GM11168 (cell line): Measurements from ENCODE around the gene SLC25A44.

Experiments used
- in situ Hi-C: fragments of 300-500 bp; cut with MboI; formaldehyde crosslinking; loops from one replicate; pipeline ENCODE4 v1.12.0; 2022; ENCODE audit warnings: low sequenced_read_pairs; ENCODE audit not compliant: unreplicated experiment

Gene SLC25A44, protein sequence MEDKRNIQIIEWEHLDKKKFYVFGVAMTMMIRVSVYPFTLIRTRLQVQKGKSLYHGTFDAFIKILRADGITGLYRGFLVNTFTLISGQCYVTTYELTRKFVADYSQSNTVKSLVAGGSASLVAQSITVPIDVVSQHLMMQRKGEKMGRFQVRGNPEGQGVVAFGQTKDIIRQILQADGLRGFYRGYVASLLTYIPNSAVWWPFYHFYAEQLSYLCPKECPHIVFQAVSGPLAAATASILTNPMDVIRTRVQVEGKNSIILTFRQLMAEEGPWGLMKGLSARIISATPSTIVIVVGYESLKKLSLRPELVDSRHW

DNA sequence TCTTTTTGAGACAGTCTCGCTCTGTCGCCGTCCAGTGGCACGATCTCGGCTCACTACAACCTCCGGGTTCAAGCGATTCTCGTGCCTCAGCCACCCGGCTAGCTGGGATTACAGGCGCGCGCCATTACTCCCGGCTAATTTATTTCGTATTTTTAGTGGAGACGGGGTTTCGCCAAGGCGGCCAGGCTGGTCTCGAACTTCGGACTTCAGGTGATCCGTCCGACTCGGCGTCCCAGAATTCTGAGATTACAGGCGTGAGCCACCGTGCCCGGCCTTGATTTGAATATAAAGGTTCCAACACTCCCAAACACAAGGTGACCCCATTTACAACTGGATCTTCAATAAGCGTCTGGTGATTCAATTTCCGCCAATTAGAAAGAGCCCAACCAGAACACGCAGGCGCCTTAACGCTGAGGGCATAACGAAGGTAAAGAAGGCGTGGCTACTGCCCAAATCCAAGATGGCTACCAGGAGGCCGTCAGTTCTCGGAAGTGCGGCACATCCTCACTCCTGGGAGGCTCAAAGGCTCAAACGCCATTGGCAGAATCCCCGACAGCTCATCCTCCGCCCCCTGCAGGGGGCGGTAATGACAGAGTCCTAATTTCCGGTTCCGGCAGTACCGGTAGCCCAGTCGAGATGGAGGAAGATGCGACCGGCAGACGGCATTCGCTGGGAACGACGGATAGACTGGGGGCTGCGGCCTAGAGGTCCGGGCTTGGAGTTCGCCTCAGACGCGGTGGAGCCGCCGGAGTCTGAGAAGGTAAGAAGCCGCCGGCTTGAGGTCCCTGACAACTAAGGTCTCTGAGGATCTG, at the start of gene SLC25A44:
TSS of gene SLC25A44 (plus strand) at position 617 of the 812 bp plus-strand sequence. CDS start 5,744 bp downstream, outside the sequence.
- in situ Hi-C loops, result no loop called here

DNA sequence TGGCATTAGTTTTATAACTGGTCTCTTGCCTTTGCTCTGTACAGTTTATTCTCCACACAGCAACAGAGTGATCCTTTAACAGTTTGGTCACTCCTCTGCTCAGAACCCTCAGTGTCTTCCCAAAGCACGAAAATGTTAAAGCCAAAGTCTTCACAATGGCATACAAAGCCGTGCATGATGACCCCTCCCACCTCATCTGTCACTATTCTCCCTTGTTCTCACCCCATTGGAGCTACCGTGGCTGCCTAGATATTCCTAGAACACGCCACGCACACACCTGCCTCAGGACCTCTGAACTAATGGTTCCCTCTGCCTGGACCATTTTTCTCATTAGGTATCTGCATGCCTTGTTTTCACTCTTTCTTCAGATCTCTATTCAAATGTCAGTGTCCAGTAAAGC, 49.2 kb upstream of the SLC25A44 start:
- in situ Hi-C loops, result loop anchor here (5.0 kb wide), 1 partner anchor 78 kb away; no protein-coding TSS in a partner anchor

DNA sequence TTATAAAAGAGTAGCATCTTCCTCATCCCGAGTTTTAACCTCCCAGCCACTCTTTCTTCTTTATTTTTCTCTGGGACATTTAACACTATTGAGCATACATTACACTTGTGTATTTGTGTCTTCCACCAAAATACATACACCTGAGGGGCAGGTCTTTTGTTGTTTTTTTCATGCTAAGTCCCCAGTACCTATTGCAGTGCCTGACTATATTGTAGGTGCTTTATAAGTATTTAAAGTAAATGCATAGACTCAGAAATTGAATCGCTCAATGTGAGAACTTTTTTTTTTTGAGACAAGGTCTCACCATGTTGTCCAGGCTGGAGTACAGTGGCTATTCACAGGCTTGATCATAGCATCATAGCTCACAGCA, 48.3 kb upstream of the SLC25A44 start:
- in situ Hi-C loops, result loop anchor here (5.0 kb wide), 1 partner anchor 77 kb away; no protein-coding TSS in a partner anchor

DNA sequence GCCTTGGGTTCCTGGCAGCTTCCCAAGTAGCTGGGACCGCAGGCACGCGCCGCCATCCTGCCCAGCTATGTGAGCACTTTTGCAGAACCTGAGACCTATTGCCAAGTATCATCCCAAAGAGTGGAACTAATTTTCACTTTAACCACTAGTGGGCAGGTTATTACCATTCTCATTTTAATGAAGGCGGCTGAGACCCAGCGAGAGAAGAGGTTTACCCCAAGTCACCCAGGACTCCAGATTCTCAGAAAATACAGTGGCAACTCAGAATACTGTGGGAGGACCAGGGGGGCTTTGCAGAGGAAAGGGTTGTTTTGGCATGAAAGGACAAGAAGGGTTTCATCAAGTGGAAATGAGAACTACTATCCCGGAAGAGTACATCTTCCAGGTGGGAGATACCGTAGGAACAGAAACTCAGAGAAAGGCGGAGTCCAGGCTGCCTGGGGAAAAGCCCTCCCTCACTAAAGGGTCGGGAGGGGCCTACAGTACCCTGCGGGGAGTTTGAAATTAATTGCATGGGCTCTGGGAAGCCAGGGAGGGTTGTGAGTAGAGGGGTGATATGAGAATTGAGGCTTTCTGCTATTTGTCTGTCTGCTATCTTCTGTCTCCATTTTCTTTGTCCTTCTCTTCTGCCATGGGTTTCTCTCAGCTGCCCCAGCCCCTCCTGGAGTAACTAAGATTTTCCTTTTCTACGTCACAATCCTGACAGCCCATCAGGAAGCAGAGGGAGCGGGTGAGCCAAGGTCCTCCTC, 47.7 kb upstream of the SLC25A44 start:
- in situ Hi-C loops, result loop anchor here (5.0 kb wide), 1 partner anchor 76 kb away; no protein-coding TSS in a partner anchor

DNA sequence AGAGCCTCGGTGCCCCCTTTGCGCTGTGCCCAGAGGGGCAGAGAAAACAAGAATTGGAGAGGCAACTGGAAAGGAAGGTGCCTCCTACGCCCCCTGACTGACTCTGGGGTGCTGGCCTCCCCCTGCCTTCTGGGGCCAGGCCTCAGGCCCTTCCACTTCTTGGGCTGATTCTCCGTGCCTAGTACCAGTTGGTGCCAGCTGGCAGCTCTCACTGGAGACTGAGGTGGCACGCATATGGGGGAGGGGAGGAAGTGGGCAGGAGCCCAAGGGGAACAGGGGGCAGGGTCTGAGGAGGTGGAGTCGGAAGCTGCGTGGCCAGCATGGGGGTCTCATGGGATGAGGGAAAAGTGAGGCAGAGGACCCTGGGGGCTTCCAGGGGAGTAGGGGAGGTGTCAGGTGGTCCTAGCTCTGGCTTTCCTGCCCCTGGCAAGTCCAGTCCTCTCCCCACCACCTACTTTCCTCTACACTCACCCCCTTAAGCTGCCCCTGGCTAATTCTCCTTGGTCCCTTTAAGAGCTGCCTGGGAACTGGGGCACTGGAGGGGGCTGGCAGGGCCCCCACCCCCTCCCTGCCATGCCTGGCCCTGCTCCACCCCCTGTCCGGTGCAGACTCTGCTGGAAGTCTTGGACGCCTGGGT, 47.0 kb upstream of the SLC25A44 start:
- in situ Hi-C loops, result loop anchor here (5.0 kb wide), 1 partner anchor 75 kb away; no protein-coding TSS in a partner anchor

DNA sequence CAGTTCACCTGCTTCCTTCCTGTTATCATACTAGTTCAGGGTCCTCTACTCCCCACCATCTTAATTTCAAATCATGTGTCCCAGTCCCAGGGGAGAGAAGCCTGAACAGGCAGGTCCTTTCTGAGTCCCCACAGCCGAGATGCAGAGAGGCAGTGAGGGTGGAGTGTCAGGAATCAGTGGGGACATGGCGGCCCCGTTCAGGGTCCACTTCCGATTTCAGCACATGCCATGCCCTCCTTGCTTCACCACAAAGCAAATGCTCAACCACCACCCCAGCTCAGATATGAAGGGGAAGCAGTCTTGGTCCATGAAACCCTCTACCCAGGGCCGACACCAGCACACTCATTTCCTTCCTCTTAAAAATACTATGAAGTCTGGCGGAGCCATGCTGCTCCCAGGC, 45.7 kb upstream of the SLC25A44 start:
- in situ Hi-C loops, result loop anchor here (5.0 kb wide), 1 partner anchor 74 kb away; no protein-coding TSS in a partner anchor

DNA sequence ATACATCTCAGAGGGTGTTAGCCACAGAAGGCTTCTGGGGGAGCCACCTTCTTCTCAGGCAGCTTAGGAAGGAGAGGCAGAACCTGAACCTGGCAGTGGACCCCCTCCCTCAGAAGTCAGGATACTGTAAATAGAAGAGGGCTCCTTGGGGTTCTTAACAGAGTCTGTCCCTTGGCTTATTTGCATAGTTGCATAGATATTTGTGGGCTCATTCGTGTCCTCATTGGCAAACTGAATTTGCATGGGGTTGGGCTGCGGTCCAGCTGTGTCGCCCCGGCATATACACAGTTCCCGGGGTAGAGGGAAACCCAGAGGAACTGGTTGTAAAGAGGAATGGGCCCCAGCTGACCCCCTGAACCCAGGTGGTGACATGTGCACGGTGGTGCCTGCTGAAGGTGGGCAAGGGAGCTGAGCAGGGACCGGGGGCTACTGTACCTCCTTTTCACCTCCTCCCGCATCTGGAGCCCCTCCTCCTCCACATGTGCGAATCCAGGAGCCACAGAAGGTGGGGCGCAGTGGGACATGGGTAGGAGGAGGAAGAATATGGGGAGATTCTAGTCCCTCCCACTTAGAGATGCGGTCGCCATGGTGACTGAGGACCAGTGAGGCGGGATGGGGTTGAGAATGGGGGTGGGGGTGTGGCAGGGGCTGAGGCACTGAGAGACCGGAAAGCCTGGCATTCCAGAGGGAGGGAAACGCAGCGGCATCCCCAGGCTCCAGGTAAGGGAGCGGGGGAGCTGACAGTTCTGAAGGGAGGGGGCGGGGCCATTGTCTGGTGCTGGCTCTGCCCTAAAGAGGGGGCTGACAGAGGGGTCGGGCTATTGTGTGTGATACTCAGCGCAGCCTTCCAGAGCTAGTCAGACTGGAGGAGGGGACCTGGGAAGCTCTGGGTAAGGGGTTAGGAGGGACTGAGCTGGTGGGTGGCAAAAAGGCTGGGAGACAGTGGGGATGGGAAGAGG, 44.3 kb upstream of the SLC25A44 start:
- in situ Hi-C loops, result loop anchor here (5.0 kb wide), 1 partner anchor 73 kb away; no protein-coding TSS in a partner anchor

DNA sequence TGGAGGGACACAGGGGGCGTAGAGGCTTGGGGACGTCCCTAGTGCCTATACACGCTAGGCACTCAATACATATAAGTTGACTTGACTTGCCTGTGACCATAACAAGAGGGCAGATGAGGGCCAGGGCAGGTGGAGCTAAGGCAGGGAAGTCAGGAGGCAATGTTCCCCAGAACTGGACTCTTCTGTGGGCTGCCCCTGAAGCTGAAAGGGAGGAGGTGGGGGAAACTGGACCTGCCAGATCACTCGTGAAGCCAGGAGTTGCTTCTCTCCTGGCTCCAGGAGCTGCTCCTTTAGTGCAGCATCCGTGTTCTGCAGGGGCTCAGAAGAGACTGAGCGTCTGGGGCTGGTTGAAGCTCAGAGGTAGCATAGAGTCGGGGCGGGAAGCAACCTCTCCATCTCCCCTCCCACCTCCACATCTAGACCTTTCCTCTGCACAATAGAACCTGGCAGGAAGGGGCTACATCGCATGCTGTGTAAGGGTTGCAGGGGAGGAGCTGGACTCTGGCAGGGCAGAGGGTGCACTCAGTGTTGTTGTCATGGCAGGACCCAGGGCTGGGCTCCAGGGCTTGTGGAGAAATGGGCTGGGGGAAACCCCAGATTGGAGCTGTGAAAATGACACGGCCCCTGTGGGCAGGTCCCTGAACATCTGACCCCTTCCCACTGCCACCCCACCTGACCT, 43.4 kb upstream of the SLC25A44 start:
- in situ Hi-C loops, result no loop called here

DNA sequence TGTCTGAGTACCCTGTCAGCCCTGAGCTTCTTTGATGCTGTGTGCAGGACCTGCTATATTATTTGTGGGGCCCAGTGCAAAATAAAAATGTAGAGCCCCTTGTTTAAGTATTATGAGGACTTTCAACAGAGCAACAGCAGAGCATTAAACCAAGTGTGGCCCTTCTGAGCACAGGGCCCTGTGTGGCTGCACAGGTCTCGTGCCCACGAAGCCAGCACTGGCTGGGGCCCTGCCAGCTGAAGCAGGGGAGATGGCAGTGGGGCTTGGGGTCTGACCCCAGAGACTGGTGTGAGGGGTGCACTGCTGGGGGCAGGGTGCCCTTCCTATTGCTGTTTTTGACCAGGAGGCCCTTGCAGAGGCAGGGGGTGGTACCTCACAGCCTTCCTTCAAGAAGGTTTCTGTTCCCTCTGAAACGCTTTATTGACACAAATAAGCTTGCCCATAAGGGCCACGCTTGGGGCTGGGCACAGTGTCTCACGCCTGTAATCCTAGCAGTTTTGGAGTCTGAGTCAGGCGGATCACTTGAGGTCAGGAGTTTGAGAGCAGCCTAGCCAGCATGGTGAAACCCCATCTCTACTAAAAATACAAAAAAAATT, 42.7 kb upstream of the SLC25A44 start:
- in situ Hi-C loops, result no loop called here

DNA sequence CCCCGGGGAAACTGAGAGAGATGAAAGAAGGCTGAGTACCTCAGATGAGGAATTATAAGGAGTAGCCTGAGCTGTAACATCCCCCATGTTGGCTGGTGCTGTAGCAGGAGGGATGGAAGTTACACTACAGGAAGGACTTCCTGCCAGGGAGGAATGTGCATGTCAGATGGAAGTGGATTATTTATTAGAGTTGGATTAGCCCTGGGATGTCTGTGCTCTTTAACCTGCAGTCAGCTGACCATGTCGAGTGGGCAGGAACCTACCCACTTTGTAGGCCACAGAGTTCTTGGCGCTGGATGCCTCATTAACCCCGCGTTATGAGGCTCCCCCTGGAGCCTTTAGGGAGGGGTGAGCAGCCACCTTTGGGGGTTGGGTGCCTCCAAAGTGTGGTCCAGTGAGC, 41.3 kb upstream of the SLC25A44 start:
- in situ Hi-C loops, result no loop called here

DNA sequence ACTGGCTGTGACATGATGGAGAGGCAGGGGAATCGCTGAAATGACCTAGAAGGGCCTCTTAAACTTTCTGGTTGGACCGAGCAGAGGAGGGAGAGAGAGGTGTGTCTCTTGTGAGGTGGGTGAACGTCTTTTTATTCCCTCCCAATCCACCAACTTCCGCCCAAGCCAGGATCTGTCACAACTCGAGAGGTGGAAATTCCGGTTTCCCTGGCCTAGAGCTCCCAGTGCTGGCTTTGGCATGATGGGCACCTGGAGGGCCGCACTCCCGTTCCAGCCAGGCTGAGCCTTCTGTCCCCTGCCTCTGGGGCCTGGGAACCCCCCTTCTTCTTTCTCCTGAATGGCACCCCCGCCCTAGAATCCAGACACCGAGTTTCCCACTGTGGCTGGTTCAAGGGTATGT, 40.5 kb upstream of the SLC25A44 start, which contains the start of gene SEMA4A:
TSS of gene SEMA4A (plus strand) at position 224 of the 400 bp plus-strand sequence. CDS start 994 bp downstream, outside the sequence.
- in situ Hi-C loops, result no loop called here

DNA sequence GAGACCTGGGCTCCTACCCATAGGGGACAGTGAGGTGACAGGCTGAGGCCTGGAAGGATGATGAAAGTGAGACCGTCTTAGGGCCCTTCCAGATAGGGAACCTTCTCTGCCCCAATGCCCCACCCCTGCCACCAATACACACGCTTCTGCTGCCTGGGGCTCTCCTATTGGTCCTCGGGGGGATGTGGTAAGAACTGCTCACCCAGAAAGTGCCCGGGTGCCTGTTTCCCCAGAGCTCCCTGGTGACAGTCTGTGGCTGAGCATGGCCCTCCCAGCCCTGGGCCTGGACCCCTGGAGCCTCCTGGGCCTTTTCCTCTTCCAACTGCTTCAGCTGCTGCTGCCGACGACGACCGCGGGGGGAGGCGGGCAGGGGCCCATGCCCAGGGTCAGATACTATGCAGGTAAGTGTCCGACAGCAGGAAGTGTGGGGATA, 39.6 kb upstream of the SLC25A44 start:
- in situ Hi-C loops, result no loop called here

DNA sequence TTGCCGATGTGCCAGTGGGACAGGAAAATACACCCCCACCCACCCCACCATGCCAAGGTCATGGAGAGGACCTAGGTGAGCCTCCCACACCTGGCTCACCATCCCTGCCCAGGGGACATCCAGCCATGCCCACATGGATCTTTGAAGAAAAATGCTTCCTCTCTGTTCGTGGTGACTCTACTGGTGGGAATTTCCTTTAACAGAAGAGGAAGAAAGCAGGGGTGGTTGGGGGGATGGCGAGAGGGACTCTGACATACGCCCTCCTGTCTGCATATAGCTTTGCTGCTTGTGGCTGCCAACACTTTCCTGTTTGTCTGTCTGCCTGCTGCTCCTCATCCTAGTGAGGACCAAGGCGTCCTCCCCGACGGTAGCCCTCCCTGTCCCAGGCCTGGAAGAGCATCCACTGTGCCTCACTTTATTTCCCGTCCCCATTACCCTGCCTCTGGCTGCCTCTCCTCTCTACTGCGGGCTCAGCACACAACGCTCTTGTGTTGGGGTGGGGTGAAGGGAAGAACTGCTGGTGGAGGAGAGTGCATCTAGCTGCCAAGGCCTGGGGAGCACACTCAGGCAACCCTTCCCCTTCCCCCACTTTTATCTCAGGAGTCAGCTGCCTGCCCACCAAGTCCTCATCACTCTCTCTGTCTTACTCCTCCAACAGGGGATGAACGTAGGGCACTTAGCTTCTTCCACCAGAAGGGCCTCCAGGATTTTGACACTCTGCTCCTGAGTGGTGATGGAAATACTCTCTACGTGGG, 38.0 kb upstream of the SLC25A44 start:
- in situ Hi-C loops, result no loop called here

DNA sequence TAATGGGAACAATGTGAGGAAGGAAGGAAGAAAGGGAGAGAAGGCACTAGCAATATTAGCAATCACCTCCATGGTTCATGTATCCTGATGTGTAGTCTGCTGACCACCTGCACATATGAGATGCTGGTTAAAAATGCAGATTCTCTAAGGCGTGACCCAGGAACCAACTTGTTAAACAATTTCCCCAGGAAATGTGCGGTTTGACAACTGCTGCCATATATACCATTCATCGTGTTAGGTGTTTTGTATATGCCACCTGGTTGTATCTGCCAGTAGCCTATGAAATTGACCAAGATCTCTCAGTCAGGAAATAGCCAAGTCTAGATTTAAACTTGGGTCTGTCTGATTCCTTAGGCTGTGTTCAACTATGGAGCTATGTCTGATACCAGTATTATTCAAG, 36.4 kb upstream of the SLC25A44 start:
- in situ Hi-C loops, result no loop called here

DNA sequence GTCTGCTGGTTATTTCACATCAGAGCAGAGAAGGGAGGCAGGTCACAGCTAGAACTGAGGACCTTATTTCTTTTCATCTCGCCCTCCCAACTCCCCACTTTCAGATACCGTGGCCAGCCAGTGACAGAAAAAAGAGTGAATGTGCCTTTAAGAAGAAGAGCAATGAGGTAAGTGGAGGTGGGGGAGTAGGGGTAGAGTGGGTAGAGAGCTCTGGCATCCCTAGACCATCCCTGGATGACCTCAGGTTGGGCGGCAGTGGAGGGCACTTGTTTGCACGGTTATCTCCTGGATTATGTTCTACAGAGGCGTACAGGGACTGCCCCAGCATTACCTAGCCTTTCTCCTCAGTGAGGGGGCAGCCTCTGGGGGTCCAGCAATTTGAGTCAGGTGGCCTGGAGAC, 35.9 kb upstream of the SLC25A44 start:
- in situ Hi-C loops, result no loop called here

DNA sequence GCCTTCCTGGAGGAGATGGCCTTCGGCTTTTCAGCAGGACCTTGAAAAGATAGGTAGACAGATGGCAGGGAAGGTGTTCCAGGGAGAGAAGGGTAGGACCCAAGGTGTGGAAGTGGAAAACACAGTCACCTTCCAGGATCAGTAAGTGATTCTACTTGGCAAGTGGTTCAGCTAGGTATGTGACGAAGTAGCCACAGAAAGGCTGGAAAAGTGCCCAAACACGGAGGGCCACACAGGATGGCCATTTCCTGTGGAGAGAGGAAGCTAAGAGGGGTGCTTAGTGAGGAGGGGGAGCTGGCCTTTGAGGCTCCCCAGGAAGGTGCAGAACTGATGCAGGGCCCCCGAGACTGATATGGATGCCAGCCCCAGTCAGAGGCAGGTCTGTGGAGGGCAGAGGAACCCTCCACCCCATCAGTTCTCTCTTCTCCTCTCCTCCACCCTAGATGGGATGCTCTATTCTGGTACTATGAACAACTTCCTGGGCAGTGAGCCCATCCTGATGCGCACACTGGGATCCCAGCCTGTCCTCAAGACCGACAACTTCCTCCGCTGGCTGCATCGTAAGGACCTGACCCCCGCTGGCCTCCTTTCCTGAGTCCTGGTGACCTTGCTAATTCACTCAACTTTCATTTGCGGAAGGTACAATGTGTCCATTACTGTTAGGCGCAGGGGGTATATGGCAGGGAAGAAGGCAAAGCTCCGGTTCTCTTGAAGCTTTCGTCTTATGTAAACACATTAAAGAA, 33.7 kb upstream of the SLC25A44 start:
- in situ Hi-C loops, result no loop called here
